GM21717 (cell line): ENCODE results near the gene MT1F.
"Not testable (repeated sequence)": the region's sequence is repeated elsewhere in the genome, so short reads cannot be mapped to it uniquely, and the experiment has no call there.

Experiments used
- ATAC-seq: cut with Tn5 transposase; IDR thresholded peaks from one replicate; pipeline ENCODE4 v1.9.1; 2021; ENCODE audit warnings: mild to moderate bottlenecking, moderate library complexity; ENCODE audit not compliant: unreplicated experiment

The MT1F gene

DNA sequence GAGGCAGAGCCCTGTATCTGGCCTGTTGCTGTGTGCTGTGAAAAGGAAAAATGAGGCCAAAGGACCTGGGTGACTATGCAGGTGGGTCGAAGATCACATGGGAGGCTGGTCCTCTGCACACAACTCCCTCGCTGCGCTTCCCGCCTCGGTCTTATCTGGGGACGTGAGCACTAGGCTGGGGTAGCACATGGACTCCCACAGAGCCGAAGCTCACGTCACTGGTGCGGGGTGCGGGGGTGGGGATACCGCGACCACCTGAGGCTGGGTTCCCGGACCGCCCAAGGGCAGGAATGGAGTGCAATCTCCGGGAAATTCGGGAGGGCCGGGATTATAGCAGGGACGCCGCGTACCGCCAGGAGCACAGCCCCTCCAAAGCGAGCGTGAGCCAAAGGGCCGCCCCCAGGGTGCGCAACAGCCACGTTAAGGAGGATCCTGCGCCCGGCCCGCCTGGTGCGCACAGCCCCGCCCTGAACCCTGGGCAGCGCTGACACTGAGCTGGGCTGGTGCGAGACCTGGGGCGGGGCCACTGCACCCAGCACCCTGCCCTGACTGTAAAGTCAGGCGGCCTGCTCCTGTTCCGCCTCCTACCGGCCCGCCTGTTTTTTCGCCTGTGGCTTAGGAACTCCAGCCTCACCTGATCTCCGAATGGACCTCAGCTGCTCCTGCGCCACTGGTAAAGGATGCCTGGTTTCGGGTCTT lies 14.5 kb upstream of the MT1F start:
- ATAC-seq, result no peak

DNA sequence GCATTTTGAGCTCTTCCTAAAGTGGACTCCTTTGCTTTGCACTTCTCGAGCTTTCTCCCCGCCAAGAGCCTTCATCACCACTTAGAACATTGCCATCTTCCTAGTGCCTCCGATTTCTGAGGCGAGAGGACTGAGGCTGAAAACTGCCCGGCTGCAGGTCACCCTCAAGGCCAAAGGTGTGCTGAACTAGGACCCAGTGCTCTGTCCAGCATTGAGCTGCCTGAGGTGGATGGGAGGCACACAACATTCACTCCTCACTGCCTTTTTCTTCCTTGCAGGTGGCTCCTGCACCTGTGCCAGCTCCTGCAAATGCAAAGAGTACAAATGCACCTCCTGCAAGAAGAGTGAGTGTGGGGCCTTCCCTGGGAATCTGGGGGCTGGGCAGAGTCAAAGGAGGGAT lies 13.9 kb upstream of the MT1F start:
- ATAC-seq, result no peak

DNA sequence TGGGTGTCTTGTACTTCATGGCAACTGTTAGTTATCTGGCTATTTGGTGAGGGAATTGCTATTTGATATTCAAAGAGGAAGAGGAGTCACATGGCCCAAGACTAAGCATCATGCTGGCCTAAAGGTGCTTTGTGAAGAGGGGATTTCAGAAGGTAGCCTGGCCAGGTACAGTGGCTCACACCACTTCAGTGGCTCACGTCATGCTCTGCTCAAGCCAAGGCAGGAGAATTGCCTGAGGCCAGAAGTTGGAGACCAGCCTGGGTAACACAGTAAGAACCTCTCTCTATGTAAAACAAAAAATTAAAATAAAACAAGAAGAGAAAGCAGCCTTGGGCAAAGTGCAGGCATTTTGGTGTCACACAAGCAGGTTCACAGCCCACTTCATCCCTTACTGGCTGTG lies 12.4 kb upstream of the MT1F start:
- no peak for ATAC-seq

DNA sequence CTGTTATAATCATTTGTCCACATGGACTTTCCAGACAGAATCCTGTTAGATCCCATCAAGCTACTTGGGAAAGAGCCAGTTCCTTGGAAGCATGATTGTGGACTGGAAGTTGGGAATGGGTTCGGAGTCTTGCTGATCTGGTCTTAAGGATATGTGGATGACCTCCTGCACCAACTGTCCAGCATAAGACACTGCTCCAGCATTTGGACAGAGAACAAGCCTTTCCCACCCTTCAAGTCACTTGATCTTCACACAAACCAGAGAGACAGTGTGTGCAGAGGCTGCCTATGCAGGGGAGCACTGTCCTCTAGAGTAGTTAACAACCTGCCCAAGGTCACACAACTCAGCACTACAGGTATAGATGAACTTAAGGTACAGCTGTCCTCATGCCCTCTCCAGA lies 11.9 kb upstream of the MT1F start:
- ATAC-seq, result no peak

DNA sequence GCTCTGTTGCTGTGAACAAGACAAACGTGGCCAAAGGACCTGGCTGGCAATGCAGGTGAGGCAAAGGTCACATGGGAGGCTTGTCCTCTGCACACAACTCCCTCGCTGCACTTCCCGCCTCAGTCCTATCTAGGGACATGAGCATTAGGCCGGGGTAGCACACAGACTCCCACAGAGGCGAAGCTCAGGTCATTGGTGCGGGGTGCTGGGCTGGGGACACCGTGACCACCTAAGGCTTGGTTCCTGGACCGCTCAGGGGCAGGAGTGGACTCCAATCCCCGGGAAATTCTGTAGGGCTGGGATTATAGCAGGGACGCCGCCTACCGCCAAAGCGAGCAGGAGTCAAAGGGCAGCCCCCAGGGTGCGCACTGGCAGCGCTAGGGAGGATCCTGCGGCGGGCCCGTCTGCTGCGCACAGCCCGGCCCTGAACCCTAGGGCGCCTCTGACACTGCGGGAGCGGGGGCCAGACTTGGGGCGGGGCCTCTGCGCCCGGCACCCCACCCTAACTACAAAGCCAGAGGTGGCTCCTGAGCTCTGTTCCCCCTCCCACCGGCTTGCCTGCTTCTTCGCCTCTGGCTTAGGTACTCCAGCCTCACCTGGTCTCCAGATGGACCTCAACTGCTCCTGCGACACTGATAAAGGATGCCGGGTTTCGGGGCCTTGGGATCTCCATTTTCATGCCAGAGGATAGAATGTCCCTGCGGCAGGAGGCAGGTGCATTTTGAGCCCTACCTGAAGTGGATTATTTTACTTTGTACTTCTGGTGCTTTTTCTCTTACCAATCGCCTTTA lies 9.9 kb upstream of the MT1F start:
- ATAC-seq, result no peak

DNA sequence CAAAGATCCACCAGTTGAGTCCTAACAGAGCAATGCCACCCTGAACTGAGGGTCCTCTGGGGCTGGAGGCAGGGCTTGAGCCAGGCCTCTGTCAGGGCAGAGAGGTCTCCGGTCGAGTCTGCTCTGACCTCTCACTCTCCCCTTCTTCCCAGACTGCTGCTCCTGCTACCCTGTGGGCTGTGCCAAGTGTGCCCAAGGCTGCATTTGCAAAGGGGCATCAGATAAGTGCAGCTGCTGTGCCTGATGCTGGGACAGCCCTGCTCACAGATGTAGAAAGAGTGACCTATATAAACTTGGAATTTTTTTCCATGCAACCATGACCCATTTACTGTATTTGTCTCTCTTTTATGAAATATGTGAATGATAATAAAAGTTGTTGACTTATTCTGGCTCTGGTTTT lies 8.5 kb upstream of the MT1F start:
- no peak for ATAC-seq

DNA sequence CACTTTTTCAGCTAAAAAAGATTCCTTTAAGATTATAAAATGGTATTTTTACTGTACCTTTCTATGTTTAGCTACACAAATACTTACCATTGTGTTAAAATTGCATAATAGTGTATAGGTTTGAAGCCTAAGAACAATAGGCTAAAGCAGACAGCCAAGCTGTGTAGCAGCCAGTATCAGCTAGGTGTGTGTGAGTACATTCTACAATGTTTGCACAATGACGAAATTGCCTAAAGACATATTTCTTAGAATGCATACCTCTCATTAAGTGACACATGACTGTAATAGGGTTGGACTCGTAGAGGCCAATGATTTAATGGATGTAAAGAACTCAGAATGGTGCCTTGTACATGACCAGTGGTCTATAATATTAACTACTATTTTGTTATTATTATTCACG lies 7.9 kb upstream of the MT1F start:
- ATAC-seq, result no peak

DNA sequence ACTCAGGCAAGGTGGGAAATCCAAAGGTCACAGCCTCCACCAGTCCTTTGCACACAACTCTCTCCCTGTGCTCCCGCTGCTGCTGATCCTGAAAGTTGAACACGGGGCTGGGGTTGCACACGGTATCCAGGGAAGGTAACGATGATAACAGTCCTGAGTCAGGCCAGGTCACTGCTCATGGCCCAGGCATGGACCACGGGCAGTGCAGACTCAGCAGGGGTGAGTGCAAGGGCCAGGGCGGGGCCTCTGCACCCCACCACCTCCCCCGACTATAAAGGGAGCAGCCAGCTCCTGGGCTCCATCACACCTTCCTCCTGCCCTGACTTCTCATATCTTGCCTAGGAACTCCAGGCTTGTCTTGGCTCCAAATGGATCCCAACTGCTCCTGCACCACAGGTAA lies 6.2 kb upstream of the MT1F start, which contains the start of gene MT1B:
TSS of gene MT1B (plus strand) at position 301 of the 400 bp plus-strand sequence. CDS start at position 369, 68 bp downstream.
- ATAC-seq, result no peak

DNA sequence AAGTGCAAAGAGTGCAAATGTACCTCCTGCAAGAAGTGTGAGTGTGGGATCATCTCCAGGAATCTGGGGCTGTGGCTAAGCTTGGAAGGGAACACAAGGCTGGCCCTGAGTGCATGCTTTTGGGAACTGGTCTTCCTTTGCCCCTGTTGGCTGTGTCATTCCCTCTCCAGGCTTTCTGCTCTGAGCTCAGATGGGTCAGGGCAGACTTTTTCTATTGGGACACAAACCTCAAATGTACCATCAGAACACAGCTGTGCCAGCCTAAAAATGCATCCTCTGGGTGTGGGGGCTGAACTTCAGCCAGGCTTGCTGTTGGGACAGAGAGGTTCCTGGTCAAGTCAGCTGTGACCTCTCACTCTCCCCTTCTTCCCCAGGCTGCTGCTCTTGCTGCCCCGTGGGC lies 5.2 kb upstream of the MT1F start:
- ATAC-seq, result no peak

DNA sequence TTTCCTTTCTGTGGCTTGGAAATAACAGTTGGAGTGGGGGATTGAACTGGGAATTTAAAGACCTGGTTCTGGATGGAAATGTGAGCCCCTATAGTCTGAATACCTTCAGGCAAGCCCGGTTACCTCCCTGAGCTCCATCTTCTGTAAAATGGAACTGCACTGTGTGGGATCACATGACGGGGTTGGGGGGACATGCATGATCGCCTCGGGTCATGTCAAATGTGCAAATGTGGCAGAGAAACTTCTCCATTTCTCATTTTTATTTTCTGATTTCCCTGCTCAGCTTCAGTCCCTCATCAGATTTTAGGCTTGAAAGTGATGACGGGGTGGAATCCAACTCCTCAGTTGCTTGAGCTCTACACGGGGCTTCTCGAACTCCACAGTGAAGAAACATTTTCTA lies 4.5 kb upstream of the MT1F start:
- no peak for ATAC-seq

DNA sequence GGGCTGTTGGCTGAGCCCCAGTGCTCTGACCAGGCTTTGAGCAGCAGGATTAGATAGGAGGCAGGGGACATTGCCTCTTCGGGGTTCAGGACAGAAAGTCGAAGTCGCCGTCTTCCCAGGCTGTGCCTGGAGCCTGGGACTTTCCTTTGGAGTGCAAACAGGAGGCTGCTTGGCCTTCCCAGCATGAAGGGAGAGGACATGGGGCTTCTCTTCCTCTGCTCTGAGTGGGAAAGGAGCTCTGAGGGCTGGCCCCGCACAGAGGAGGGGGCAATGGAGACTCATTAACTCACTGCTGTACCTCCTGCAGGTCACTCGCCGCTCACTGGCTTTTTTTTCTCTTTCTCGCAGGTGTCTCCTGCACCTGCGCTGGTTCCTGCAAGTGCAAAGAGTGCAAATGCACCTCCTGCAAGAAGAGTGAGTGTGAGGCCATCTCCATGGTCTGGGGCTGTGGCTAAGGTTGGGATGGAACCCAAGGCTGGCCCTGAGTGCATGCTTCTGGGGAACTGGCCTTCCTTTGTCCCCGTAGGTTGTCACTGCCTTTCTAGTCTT lies 642 bp downstream of the MT1F start:
- ATAC-seq, result no peak

DNA sequence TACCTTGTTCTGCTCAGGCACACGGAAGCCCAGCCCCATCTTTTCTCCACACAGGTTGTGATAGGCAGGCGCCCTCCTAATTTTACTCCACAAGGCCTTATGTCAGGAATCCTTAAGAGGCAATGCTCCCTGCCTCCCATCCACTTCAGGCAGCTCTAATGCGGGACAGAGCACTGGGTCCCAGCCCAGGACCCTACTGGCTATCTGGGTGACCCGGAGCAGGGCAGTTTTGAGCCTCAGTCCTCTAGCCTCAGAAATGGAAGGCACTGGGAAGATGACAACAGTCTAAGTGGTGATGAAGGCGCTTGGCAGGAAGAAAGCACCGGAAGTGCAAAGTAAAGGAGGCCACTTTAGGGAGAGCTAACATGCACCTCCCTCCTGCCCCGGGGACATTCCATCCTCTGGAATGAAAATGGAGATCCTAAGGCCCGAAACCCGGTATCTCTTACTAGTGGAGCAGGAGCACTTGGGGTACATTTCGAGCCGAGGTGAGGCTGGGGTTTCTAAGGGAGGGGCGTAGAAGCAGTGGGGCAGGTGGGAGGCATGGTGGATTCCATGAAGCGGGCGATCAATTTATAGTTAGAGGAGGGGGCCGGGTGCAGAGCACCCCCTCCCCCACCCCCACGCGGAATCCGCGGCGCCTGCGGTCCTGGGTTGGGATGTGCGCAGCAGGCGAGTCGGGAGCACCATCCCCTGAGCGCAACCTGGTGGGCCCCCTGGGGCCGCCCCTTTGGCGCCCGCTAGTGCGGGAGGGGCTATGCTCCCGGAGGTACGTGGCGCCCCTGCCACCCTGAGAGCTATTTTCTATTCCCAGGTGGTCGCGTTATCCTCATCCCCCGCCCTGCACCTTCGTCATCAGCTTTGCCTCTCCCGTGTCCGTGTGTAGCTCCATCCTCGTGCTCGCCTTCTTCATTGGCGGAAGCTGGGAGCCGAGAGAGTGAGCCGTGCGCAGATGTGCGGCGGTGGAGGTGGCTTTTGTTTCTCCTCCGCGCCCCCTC lies 4.9 kb downstream of the MT1F start:
- no peak for ATAC-seq

DNA sequence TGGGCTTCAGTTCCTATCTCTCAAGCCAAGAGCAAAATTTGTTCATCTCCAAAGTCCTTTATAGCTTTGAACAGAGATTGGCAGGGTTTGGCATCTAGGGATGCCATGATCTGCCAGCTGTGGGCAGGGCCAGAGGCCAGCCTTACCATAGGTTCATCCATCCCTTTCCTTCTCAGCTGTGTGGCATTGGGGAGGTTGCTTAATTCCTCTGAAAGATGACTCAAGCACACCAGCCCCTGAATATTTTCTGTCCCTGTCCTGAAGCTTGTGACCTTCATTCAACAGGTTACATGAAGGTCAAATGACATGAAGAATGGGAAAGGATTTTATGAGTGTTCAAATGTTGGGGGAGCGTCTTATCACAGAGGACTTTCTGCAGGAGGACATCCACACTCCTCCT lies 6.7 kb downstream of the MT1F start:
- ATAC-seq, result no peak

DNA sequence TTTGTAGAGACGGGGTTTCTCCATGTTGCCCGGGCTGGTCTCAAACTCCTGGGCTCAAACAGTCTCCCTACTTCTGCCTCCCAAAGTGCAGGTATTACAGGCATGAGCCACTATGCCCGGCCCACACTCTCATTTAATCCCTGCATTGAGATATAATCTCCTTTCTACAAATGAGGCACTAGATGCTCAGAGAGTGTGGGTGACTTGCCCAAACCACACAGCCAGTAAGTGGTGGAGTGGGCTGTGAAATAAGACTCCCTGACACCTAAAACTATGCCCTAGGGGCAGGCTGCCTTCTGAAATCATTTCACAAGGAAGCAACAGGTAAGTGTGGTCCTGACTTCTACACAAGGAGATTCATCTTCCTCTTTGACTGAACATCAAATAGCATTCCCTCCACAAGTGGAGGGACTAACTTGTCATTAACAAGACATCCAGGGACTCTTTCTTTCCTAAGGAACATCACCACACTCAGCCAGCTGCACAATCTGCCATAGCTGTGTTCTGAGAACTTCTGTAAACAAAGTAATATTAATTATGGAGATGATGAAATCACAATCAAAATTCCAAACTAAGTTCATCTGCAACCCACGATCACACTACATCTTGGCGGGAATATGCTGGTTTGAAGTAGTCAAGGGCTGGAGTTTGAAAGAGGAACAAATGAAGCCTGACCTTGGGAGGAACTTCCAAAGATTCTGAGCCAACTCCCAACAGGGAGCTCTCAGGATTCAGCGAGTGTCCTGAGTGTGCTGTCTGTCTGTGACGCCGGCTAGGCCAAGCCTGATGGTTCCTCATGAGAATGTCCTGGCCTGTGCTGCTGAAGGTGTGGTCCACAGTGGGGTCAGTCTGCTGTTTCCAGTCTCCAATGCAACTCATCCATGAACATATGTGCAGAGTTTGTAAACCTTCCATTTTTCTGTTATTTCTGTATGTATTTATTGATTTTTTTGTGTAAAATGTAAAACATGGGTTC lies 7.8 kb downstream of the MT1F start:
- ATAC-seq, result not testable (repeated sequence)

DNA sequence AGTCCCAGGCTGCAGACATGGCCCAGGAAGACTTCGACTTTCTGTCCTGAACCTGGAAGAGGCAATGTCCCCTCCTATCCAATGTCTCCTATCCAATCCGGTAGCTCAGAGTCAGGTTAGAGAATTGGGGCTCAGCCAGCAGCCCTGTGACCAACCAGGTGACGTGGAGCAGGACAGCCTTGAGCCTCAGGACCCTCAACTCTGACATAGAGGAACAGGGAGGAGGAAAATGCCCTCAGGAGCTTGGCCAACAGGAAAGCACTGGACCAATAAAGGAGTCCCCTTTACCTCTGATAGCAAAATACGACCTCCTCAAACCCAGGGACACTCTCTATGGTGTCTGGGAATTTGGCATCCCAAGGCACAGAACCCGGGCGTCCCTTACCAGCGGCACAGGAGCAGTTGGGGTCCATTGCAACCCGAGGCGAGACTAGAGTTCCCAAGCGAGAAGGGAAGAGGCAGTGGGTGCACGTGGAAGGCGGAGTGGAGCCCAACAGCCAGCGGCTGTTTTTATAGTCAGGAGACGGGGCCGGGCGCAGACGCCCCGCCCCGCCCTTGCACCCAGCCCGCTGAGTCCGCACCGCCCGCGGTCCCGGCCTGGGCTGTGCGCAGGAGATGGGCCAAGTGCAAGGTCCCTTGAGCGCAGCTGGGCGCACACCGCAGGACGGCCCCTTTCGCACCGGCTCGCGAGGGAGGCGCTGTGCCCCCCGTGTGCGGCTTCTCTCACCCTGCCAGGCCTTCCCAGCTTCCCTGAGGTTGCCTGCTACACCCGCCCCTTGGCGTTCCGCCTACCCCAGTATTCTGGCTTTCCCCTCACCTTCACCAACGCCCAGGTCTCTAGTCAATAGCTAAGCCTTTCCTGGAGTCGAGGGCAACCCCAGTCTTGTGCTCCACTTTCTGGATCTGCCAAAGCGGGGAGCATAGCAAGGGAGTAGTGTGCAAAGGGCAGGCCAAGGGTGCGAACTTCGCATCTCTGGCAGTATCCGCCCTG lies 10.1 kb downstream of the MT1F start, which contains the start of gene MT1G:
TSS of gene MT1G (minus strand) at position 485 of the 991 bp plus-strand sequence. CDS start at position 413, 72 bp downstream.
- no peak for ATAC-seq

DNA sequence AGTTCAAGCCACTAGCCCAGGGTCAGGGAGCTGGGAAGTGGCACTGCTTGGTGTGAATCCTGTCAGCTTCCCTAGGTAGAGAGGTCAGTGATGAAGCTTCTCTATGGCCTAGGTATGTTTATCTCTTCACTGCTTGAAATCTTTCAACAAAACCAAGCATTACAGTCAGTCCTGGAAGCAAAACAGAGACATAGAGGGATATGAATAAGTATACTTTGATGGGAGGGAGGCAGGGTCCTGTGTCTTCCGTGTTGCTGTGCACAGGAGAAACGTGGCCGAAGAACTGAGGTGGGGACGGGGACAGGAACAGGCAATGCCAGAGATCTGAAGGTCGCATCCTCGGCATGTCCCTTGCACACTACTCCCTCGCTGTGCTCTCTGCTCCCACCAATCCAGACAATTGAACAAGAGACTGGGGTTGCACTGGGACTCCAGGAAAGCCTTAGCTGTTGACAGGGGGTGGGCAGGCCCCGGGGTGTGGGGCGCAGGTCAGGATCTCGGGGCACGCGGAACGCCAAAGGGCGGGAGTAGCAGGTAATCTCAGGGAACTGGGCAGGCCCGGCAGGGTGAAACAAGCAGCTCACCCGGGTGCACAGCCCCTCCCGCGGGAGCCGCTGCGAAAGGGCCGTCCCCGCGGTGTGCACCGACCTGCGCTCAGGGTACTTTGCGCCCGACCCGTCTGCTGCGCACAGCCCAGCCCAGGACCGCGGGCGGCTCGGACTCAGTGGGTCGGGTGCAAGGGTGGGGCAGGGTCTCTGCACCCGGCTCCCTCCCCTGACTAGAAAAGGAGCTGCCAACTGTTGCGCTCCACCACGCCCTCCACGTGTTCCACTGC lies 11.5 kb downstream of the MT1F start, which contains the start of gene MT1H:
TSS of gene MT1H (plus strand) at position 810 of the 835 bp plus-strand sequence. CDS start 71 bp downstream, outside the sequence.
- ATAC-seq, result no peak

DNA sequence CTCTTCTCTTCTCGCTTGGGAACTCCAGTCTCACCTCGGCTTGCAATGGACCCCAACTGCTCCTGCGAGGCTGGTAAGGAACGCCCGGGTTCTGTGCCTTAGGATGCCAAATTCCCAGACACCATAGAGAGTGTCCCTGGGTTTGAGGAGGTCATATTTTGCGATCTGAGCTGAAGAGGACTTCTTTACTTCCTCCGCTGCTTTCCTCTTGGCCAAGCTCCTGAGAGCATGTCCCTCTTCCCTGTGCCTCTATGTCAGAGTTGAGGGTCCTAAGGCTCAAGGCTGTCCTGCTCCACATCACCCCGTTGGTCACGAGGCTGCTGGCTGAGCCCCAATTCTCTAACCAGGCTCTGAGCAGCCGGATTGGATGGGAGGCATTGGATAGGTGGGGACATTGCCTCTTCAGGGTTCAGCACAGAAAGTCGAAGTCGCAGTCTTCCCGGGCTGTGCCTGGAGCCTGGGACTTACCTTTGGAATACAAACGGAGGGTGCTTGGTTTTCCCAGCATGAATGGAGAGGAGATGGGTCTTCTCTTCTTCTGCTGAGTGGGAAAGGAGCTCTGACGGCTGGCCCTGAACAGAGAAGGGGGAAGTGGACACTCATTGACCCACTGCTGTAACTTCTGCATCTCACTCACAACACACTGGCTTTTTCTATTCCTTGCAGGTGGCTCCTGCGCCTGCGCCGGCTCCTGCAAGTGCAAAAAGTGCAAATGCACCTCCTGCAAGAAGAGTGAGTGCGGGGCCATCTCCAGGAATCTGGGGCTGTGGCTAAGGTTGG lies 12.3 kb downstream of the MT1F start:
- ATAC-seq, result no peak
